ENCODE results near the gene ANKRD60. TPM values are rescaled to one million over a fixed set of nuclear protein-coding genes. Genes with fewer than 3 reads are reported as not detected.

Gene ANKRD60
- total RNA-seq, 2 experiments from 2014 or later, result not detected

DNA sequence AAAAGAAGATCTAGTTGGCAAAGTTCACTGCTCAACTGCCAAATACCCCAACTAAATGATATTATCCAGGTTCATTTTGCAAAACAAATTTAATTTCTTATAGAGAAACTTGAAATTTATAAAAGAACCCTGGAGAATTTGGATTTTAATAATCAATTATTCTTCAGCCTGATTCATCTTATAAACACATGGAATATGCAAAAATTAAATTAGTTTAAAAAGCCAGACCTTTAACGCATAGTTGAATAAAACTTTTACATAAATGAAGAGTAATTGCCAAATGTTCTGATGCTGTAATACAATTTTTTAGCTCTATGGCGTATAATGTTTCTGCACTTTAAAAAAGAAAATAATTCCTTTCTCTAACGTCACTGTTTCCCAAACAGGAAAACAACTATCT lies 33.2 kb upstream of the ANKRD60 start:
- no TSS peak for BruUV-seq (replicated peaks)
- Histone ChIP-seq H3K9me2 (ENCODE audit: insufficient read depth, low read length) (no peaks in the 10 kb centered on the region), H3K9me3 (ENCODE audit: low read length) (no peaks in the 10 kb centered on the region), H3K79me2 (ENCODE audit: insufficient read depth, low read depth, low read length) (no peaks in the 10 kb centered on the region), H3K4me2 (ENCODE audit: low read length) (no peak overlapping the region), H4K20me1 (ENCODE audit: insufficient read depth, low read length) (no peaks in the 10 kb centered on the region), H3K4me1 (ENCODE audit: insufficient read depth, low read length, poor library complexity, severe bottlenecking) (peaks cover 7% of the 10 kb centered on the region), H3K4me3 (ENCODE audit: low read depth, low read length, poor library complexity, severe bottlenecking) (no peak overlapping the region), H2AFZ (ENCODE audit: low read length) (no peak overlapping the region), H3K36me3 (ENCODE audit: insufficient read depth, low read length) (no peaks in the 10 kb centered on the region), H3K27ac (ENCODE audit: low read depth, low read length, poor library complexity, severe bottlenecking) (no peak overlapping the region)
- ChIA-PET CTCF (ENCODE audit: unreplicated experiment) (no interaction called here), POLR2A (no interaction called here)
- intact Hi-C loops (cut with micrococcal nuclease; ENCODE audit: unreplicated experiment), result no loop called here
- no peak for DNase-seq (ENCODE audit: low spot score)
- TF ChIP-seq, protein P1, sequence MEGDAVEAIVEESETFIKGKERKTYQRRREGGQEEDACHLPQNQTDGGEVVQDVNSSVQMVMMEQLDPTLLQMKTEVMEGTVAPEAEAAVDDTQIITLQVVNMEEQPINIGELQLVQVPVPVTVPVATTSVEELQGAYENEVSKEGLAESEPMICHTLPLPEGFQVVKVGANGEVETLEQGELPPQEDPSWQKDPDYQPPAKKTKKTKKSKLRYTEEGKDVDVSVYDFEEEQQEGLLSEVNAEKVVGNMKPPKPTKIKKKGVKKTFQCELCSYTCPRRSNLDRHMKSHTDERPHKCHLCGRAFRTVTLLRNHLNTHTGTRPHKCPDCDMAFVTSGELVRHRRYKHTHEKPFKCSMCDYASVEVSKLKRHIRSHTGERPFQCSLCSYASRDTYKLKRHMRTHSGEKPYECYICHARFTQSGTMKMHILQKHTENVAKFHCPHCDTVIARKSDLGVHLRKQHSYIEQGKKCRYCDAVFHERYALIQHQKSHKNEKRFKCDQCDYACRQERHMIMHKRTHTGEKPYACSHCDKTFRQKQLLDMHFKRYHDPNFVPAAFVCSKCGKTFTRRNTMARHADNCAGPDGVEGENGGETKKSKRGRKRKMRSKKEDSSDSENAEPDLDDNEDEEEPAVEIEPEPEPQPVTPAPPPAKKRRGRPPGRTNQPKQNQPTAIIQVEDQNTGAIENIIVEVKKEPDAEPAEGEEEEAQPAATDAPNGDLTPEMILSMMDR (conservative IDR thresholded peaks at IDR 0.05; ENCODE audit: low read length), result no peak
- TF ChIP-seq EZH2phosphoT487 (IDR thresholded peaks at IDR 0.05; ENCODE audit: borderline replicate concordance, low read depth, low read length), result no peak

DNA sequence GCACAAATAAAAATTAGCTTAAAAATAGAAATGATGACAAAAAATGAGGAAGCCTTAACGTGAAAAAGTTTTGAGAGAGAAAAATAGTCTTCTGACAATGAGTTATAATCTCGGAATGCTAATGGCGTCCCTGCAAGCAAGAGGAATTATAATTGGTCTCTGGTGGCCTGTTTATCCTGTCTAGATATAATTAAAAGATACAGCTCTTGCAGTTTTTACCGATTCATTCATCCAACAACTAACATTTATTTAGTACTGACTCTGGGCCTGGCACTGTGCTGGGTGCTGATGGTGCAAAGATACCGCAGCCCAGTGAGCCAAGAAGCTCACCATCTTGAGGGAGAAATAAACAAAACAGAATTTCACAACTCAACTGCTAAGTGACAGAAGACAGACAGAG lies 31.6 kb upstream of the ANKRD60 start:
- Histone ChIP-seq H3K36me3 (ENCODE audit: insufficient read depth, low read length) (no peaks in the 10 kb centered on the region), H2AFZ (ENCODE audit: low read length) (no peak overlapping the region), H3K9me3 (ENCODE audit: low read length) (no peaks in the 10 kb centered on the region), H3K4me1 (ENCODE audit: insufficient read depth, low read length, poor library complexity, severe bottlenecking) (peaks cover 7% of the 10 kb centered on the region), H3K27ac (ENCODE audit: low read depth, low read length, poor library complexity, severe bottlenecking) (no peak overlapping the region), H3K79me2 (ENCODE audit: insufficient read depth, low read depth, low read length) (no peaks in the 10 kb centered on the region), H3K9me2 (ENCODE audit: insufficient read depth, low read length) (no peaks in the 10 kb centered on the region), H3K4me3 (ENCODE audit: low read depth, low read length, poor library complexity, severe bottlenecking) (no peak overlapping the region), H3K4me2 (ENCODE audit: low read length) (no peak overlapping the region), H4K20me1 (ENCODE audit: insufficient read depth, low read length) (no peaks in the 10 kb centered on the region)
- no peak for DNase-seq (ENCODE audit: low spot score)
- ChIA-PET CTCF (ENCODE audit: unreplicated experiment) (no interaction called here), POLR2A (no interaction called here)
- BruUV-seq (replicated peaks), result no TSS peak
- no peak for TF ChIP-seq EZH2phosphoT487 (IDR thresholded peaks at IDR 0.05; ENCODE audit: borderline replicate concordance, low read depth, low read length)
- TF ChIP-seq, protein P1 (conservative IDR thresholded peaks at IDR 0.05; ENCODE audit: low read length), result no peak
- intact Hi-C loops (cut with micrococcal nuclease; ENCODE audit: unreplicated experiment), result no loop called here

DNA sequence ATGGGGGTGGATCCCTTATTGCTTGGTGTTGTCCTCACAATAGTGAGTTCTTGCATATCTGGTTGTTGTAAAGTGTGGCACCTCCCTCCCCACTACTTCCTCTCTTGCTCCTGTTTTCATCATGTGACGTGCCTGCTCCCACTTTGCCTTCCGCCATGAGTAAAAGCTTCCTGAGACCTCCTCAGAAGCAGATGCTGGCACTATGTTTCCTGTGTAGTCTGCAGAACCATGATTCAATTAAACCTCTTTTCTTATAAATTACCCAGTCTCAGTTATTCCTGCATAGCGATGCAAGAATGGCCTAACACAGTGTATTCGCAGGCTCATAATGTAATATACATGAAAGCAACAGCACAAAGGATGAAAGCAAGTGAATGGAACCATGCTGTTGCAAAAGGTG lies 28.4 kb upstream of the ANKRD60 start:
- Histone ChIP-seq H3K4me2 (ENCODE audit: low read length) (no peak overlapping the region), H3K36me3 (ENCODE audit: insufficient read depth, low read length) (no peaks in the 10 kb centered on the region), H3K27ac (ENCODE audit: low read depth, low read length, poor library complexity, severe bottlenecking) (no peak overlapping the region), H4K20me1 (ENCODE audit: insufficient read depth, low read length) (no peaks in the 10 kb centered on the region), H3K4me1 (ENCODE audit: insufficient read depth, low read length, poor library complexity, severe bottlenecking) (peaks cover 7% of the 10 kb centered on the region), H2AFZ (ENCODE audit: low read length) (no peak overlapping the region), H3K79me2 (ENCODE audit: insufficient read depth, low read depth, low read length) (no peaks in the 10 kb centered on the region), H3K4me3 (ENCODE audit: low read depth, low read length, poor library complexity, severe bottlenecking) (no peak overlapping the region), H3K9me3 (ENCODE audit: low read length) (no peaks in the 10 kb centered on the region), H3K9me2 (ENCODE audit: insufficient read depth, low read length) (no peaks in the 10 kb centered on the region)
- no TSS peak for BruUV-seq (replicated peaks)
- TF ChIP-seq, protein P1 (conservative IDR thresholded peaks at IDR 0.05; ENCODE audit: low read length), result no peak
- TF ChIP-seq EZH2phosphoT487 (IDR thresholded peaks at IDR 0.05; ENCODE audit: borderline replicate concordance, low read depth, low read length), result no peak
- intact Hi-C loops (cut with micrococcal nuclease; ENCODE audit: unreplicated experiment), result no loop called here
- ChIA-PET POLR2A (no interaction called here), CTCF (ENCODE audit: unreplicated experiment) (no interaction called here)
- DNase-seq (ENCODE audit: low spot score), result no peak
